Measurements from ENCODE around the gene MLLT1.

The MLLT1 gene

GRCh38 chr19:6233827-6234511 is 45.8 kb downstream of the MLLT1 start:
- DNase-seq = peak; percentile 35

GRCh38 chr19:6233056-6233826 is 46.5 kb downstream of the MLLT1 start:
- no peak for DNase-seq

DNA sequence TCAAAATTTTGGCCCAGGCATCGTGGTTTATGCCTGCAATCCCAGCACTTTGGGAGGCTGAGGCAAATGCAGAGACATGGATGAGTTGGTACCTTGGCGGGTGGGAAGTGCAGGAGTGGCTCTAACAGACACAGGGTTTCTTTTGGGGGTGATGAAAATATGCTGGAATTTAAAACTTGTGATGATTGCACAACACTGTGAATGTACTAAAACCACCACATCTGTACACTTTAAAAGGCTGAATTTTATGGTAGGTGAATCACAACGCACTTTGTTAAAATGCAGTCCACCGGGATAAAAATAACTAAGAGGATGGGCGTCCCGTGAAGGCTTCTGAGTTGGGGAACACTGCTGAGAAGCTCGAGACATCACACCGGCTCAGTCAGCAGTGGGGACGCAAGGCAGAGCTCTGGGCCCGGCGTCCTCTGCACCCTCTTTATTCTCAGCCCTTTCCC is 47.1 kb downstream of the MLLT1 start:
- DNase-seq = no peak

DNA sequence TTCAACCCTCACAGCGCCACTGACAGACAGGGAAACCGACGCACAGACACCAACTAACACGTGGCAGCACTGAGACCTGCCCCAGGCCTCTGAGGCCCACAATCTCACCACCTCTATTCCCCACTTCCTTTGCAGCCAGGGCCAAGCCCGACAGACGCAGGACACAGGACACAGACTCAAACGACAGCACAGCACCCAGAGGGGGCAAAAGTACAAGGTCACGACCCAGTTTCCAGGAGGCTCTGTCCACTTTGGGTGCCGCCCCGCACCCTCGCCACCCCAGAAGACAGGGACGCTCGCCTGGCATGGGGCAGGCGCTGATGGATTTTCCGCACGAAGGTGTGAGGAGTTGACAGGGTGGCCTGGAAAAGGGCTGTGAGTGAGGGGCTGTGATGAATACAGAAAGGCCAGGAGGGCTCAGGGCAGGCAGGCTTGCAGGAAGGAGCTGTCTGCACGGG is 48.8 kb downstream of the MLLT1 start:
- DNase-seq = no peak

DNA sequence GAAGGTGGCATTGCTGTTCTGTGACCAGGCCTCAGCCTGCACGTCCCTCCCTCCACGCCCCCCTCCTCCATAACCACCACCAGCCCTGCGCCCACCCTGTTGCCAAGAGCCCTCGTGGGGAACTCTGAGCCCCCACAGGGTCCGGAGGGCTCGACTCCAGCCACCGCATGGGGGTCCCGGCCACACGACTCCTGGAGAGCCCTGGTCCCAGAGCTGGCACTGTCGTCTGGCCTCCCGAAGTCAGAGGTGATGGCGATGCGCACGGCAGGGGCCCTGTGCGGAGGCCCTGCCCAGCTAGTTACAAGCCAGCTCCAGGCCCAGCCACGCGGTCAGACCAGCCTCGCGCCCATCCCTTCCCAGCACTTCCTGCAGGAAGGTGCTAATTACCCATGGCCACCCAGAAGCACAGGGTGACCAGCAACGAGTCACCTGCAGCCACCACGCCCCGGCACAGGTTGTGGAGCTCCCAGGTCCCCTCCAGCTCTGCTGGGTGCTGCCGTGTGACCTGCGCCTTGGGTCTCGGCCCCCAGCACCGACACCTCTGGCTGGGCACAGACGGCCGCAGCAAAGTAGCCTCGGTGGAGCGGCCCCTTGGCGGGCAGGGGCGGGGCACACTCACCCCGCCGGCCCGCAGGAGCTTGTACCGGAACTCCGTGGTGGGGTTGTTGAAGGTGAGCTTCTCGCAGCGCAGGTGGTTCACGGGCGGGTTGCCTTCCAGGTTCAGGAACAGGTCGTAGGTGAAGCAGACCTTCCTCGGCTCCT is 49.6 kb downstream of the MLLT1 start:
- DNase-seq = no peak

GRCh38 chr19:6229216-6229913 is 50.4 kb downstream of the MLLT1 start:
- DNase-seq = no peak

DNA sequence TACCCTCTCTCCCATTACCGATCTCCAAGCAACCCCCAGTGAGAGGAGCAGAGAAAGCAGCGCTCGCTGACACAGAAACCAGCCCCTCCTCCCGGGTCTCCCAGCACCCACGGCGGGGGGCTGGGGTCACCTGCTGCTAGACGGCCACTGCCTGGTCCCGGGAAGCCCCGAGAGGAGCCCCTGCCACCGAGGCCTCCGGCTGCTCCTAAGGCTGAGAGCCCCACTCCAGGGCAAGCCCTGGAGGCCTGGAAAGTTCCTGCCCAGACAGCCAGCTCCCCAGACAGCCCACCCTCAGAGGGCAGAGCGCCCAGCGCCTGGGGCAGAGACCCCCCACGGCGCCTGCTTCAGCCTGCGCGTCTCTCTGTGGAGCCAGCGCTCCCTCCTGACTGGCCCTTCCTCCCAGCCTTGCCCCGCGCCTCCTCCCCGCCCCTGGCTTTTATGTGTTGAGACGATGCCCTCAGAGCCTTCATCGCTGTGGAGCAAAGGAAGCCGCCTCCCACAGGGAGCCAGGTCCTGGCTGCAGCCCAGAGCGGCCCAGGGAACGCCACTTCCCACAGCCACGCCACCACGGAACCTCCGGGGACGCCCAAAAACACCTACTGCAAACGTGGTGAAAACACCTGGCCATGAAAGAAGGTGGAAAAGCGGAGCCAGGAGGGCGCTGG is 51.1 kb downstream of the MLLT1 start:
- no peak for DNase-seq

DNA sequence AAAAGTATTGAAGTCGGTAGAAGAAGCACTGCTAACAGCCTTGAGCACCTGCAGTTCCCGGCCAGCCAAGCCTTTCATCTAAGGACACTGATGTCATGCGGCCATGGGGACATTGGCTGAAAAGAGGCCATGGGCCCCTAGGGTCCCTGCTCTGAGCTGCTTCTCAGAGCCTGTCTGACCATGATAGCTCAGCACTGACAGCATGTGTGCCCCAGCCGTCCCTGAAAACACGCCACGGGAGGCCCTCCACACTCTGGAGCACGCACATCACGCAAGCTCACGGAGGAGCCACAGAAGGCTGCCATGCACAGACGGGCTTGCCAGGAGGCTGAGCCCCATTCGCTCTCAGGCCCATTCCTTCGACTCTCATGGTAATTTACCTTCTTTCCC is 51.8 kb downstream of the MLLT1 start:
- DNase-seq = no peak

DNA sequence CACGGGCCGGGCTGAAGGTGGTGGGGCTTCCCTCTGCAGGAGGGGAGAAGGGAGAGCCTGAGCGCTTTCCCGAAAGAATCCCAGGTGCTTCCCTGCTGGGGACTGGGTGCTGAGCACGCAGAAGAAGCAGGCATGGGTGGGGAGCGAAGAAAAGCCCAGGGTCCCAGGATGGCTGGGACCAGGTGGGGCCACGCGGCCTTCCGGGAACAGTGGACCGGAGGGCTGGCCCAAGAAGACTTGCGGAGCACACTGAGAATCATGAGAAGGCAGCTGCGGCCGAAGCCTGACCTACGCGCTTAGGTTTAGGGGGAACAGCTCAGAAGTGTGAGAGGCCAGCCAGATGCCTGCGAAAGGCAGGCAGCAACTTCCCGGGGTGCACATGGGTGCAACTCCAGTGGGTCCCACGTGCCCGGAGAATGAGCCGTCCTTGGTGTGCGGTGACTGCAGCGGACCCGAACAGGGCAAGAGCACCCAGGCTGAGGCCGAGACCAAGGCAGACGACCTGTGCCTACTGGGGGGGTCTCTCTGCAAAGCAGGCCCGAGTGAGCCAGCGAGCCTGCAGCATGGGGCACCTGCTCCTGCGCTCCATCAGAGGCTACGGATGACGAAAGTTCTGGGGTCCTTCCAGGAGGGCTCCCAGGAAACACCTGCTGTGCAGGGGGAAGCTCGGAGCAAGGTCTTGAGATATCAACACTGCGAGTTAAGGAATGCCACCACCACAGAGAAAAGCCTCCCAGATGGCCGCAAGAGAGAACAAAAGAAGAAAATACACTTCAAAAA is 52.4 kb downstream of the MLLT1 start:
- DNase-seq = no peak

GRCh38 chr19:6226444-6227155 is 53.2 kb downstream of the MLLT1 start:
- no peak for DNase-seq

- DNase-seq = no peak
Observed at GRCh38 chr19:6226012-6226411, 53.8 kb downstream of the MLLT1 start.

DNA sequence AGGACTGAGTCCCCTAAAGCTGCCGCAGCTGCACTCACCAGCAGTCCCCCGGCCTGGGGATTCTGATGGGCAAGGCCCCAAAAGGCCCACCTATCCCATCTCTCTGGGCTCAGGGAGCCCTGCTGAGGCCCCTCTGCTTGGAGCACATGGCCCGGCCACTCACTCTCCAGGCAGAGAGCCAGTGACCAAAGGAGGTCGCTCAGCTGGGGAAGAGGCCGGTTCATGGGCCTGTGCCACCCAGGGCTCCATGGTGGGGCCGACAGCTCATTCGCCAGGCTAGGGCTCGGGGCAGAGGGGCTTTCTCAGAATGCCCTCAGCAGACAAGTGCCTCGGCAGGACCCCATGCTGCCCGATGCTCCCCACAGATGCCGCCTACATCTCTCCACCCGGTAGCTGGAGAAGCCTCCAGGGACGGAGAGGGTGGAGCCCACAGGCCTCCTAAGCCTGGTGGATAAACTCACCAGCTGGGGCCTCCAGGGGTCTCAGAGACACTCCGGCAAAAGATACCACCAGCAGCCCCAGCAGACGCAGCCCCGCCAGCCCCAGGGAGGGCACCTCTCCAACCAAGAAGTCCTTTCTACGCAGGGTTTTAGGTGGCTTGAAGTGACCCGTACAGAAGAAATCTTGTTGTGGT is 54.4 kb downstream of the MLLT1 start:
- DNase-seq = no peak

DNA sequence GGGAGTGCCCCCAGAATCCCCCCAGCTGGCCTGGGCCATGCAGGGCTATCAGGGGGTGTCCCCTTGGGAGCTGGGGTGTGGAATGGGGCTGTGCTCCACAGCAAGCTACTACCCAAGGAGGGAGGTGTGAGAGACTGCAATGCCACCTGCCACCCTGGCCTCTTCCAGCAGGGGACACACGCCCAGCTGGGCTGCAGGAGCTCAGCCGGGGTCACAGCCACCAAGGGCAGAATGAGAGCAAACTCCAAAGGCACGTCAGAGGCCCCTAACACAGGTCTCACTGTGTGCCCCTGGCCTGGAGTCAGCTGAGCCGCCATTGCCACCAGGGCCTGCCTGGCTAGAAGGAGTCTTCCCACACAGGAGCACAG is 55.5 kb downstream of the MLLT1 start:
- no peak for DNase-seq

- no peak for DNase-seq
Observed at GRCh38 chr19:6223461-6224307, 56.1 kb downstream of the MLLT1 start.

DNA sequence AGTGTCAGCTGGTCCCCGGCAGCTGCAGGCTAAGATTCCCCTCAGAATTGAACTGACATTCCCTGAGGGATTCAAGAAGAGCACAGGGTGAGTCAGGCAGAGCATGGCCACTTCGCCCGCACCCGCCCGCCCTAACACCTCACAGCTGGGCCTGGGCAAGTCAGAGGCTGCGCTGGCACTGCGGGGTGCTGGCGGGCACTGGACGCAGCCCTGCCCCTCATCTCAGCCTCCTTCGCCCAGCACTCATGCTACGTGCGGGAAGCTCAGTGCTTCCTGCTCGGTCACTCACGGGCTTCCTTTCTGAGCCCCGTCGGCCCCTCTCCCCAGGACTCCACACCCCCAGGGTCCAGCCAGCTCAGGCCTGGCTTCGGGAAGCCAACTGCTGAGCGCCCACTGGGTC is 56.9 kb downstream of the MLLT1 start:
- DNase-seq = no peak

- no peak for DNase-seq
Observed at GRCh38 chr19:6221878-6222746, 57.7 kb downstream of the MLLT1 start.

GRCh38 chr19:6221220-6221877 is 58.4 kb downstream of the MLLT1 start:
- DNase-seq = no peak
